MG63 (cell line): ENCODE data around the gene ZFHX3. TPM values are rescaled to one million over a fixed set of nuclear protein-coding genes. Genes with fewer than 3 reads are reported as not detected.

ENCODE experiments used
- DNase-seq: peaks from one replicate; pipeline ENCODE4 v3.0.0-alpha.2; 2020
- H3K27me3 ChIP-seq: fragments of 250-450 bp; sonication (Bioruptor Pico); 2 replicates; pipeline ENCODE4 v1.5.1; 2020; ENCODE audit warnings: mild to moderate bottlenecking, moderate library complexity
- H3K36me3 ChIP-seq: fragments of 250-450 bp; sonication (Bioruptor Pico); 2 replicates; pipeline ENCODE4 v1.5.1; 2020; ENCODE audit warnings: mild to moderate bottlenecking, moderate library complexity
- H3K4me3 ChIP-seq: fragments of 250-450 bp; sonication (Bioruptor Pico); 2 replicates; pipeline ENCODE4 v1.5.1; 2020; ENCODE audit warnings: mild to moderate bottlenecking, moderate library complexity
- H3K9me3 ChIP-seq: fragments of 250-450 bp; sonication (Bioruptor Pico); 2 replicates; pipeline ENCODE4 v1.5.1; 2020; ENCODE audit warnings: mild to moderate bottlenecking, moderate library complexity
- total RNA-seq: library from RNA; depleted of rRNA; stranded (reverse); fragments of >200 nt; shearing (Covaris generic); gene quantifications from 2 replicates; pipeline ENCODE4 v1.2.3, GENCODE V29; 2014; ENCODE audit warnings: low replicate concordance

ZFHX3 gene
- total RNA-seq, 1 experiment from 2014 or later = 0.89 TPM

GRCh38 chr16:73071131-73071940 is 23.4 kb upstream of the ZFHX3 start:
- H3K9me3 ChIP-seq = no peaks in the 10 kb centered on the region
- H3K4me3 ChIP-seq = no peak overlapping the region
- no peak for DNase-seq
- H3K36me3 ChIP-seq = no peaks in the 10 kb centered on the region
- H3K27me3 ChIP-seq = no peaks in the 10 kb centered on the region

GRCh38 chr16:73069581-73070262 is 21.8 kb upstream of the ZFHX3 start:
- Histone ChIP-seq H3K4me3 (no peak overlapping the region), H3K36me3 (no peaks in the 10 kb centered on the region), H3K27me3 (no peaks in the 10 kb centered on the region), H3K9me3 (no peaks in the 10 kb centered on the region)
- no peak for DNase-seq

GRCh38 chr16:73068541-73069401 is 20.8 kb upstream of the ZFHX3 start:
- Histone ChIP-seq H3K36me3 (no peaks in the 10 kb centered on the region), H3K4me3 (no peak overlapping the region), H3K9me3 (no peaks in the 10 kb centered on the region), H3K27me3 (no peaks in the 10 kb centered on the region)
- DNase-seq = peak; percentile 84

GRCh38 chr16:73067671-73068540 is 20.0 kb upstream of the ZFHX3 start:
- Histone ChIP-seq H3K36me3 (no peaks in the 10 kb centered on the region), H3K9me3 (no peaks in the 10 kb centered on the region), H3K4me3 (no peak overlapping the region), H3K27me3 (no peaks in the 10 kb centered on the region)
- DNase-seq = no peak

DNA sequence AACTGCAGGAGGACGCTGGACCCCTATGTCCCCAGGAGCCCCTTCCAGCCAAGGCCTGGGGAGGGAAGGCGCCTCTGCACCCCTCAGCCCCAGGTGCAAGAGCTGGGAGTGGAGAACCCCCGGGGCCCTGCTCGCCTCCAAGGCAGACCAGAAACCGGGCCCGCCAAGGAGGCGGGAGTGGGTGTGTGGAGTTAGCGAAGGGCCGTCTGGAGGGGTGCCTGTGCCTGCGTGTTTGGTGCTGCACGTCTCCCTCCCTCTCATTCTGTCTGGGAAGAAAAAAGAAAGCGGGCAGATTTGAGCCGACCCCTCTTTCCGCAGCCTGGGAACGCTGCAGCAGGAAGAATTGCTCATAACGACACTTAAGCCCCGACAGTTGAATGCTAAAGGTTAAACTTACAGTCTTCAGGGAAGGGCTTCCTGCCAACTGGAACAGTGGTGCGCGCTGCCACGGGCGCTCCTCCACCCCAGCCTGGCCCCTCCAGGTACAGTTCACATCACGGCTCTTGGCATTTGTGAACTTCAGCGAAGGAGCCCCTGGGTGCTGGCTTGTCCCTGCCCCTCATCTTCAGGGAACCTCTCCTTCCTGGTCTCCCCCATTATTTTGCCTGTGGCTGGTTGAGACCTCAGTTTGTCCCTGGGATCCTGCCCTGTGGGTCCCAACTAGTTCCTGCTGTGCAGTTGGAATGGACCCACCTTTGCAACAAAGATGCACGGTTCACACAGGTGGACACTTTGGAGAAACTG is 19.2 kb upstream of the ZFHX3 start:
- DNase-seq = no peak

GRCh38 chr16:73066331-73066926 is 18.5 kb upstream of the ZFHX3 start:
- no peaks in the 10 kb centered on the region for H3K27me3 ChIP-seq
- DNase-seq = no peak
- no peaks in the 10 kb centered on the region for H3K9me3 ChIP-seq
- no peaks in the 10 kb centered on the region for H3K36me3 ChIP-seq
- no peak overlapping the region for H3K4me3 ChIP-seq

More for the DNA sequence above, 19.2 kb upstream of the ZFHX3 start:
- H3K36me3 ChIP-seq = no peaks in the 10 kb centered on the region
- no peak overlapping the region for H3K4me3 ChIP-seq
- H3K9me3 ChIP-seq = no peaks in the 10 kb centered on the region
- no peaks in the 10 kb centered on the region for H3K27me3 ChIP-seq

DNA sequence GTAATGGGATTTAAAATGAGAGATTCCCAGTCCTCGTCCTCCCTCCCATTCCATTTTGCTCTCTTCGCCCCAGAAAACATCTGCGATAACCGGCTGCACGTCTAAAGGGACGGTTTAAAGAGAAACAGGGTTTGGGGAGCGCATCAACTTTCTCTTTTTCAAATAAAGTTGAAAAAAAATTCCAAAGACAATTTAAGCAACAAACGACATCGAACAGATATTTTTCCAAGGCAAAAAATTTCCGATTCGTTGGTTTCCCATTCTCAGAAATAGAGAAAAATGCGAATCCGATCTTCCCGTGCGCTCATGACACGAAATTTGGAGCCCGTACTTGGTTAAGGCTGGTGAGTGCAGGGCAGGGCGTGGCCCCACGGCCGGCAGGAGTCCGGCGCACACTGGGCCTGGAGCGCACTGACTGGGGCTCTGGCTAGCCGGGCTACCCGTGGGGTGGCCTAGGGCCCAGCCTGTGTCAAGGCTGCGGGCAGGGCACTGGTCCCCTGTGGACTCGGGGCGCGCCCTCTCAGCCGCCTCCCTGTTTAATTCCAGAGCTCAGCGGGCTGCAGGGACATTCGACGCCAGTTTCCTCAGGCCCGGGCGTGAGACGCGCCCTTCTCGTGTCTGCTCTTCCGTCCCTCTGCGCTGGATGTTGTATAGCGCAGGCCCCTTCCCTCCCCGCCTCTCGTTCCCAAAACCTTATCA is 17.9 kb upstream of the ZFHX3 start:
- peak; percentile 41 for DNase-seq
- Histone ChIP-seq H3K9me3 (no peaks in the 10 kb centered on the region), H3K4me3 (no peak overlapping the region)

GRCh38 chr16:73064994-73065545 is 17.1 kb upstream of the ZFHX3 start:
- H3K36me3 ChIP-seq = no peaks in the 10 kb centered on the region
- peak overlapping the region; percentile 28 for H3K4me3 ChIP-seq
- no peaks in the 10 kb centered on the region for H3K9me3 ChIP-seq
- H3K27me3 ChIP-seq = no peaks in the 10 kb centered on the region
- DNase-seq = no peak

More for the DNA sequence above, 17.9 kb upstream of the ZFHX3 start:
- Histone ChIP-seq H3K27me3 (no peaks in the 10 kb centered on the region), H3K36me3 (no peaks in the 10 kb centered on the region)

- Histone ChIP-seq H3K27me3 (no peaks in the 10 kb centered on the region), H3K4me3 (peak overlapping the region; percentile 28), H3K36me3 (no peaks in the 10 kb centered on the region), H3K9me3 (no peaks in the 10 kb centered on the region)
- DNase-seq = peak; percentile 72
Observed at GRCh38 chr16:73064212-73064993, 16.5 kb upstream of the ZFHX3 start.

DNA sequence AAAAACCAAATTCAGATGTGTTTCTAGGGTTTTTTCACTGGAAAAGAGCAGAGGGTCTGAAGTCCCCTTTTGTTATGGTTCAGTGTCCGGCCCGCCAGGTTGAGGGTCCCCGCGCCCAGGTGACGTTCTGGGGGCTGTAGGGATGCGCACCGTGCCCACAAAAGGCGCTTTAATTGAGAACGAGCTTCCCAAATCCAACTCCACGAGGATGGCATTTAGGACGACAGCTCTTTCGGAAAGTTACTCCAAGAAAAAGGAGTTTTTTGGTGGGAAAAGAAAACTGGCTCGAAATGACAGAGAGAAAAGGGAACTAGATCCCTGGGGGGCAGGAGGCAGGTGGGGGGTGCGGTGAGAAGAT is 15.9 kb upstream of the ZFHX3 start:
- no peaks in the 10 kb centered on the region for H3K9me3 ChIP-seq
- H3K36me3 ChIP-seq = no peaks in the 10 kb centered on the region
- H3K4me3 ChIP-seq = no peak overlapping the region; the same call in 1 of the 2 replicates
- DNase-seq = no peak
- H3K27me3 ChIP-seq = no peaks in the 10 kb centered on the region

DNA sequence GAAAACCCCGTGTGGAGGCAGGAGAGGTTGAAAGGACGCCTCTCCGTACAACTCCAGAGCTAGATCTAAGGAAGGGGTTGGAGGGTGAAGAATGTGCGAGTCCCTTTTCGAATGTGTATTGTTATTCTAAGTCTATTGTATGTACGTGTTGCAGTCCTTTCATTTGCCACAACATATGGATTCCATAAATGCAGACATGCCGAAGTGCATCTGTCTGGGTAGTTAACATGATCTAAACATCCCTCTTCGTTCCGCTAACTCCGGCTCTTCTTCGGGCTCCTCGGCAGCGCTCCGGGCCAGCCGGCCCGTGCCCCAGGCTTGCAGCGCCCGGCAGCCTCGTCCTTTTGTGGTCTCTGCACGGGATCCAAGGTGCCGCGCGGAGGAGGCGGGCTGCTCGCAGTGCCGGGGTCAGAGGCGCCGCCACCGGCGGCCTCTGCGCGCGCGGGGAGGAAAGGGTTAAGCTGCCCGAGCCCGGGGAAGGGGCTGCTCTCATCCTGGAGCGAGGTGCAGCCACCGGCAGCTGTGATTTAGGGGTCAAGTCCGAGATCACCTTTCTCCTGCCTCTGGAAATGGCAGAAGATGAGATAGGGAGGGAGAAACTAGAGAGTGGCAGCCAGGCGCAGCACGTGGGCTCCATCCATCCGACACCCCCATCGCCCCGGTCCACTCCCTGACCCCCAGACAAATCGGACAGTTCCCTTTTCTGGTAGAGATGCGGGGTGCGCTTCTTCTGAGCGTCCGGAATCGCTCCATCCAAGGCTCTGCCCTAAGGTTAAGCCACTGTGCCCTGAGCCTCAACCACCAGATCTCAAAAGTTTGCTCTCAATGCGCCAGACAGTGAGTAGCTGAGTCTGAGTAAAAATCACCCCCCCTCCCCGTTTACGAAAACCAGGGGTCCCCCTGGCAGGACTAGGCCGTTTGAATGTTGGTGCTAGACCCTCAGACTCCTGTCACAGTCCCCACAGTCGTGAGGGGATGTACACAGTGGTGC is 15.1 kb upstream of the ZFHX3 start:
- peak; percentile 34 for DNase-seq
- no peaks in the 10 kb centered on the region for H3K36me3 ChIP-seq
- H3K9me3 ChIP-seq = no peaks in the 10 kb centered on the region
- H3K4me3 ChIP-seq = peak overlapping the region; percentile 18; the same call in 1 of the 2 replicates
- no peaks in the 10 kb centered on the region for H3K27me3 ChIP-seq

DNA sequence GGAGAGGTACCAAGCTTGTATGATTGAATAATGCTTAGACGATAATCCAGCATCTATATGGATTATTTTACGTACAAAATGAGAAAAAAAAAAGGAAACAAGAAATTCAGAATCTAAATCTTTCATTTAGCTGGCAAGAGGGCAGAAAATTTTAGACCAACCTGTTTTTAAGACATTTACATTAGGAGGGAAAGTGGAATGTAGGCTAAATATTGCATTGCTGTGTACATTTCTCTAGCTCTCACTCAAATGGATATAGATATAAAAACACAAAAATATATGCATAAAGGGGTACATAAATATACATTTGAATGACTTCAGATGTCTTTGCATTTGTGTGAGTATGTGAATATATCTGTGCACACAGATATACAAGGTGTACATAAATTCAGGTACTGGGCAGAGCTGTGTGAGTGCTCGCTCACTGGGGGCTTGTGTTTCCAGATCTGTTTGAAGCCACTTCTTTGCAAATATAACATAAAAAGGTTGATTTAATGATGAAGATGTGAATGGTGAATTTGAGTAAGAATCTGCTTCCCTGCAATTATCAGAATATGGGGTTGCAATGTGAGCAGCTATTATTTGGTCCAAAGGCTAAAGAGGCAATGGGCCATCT is 14.2 kb upstream of the ZFHX3 start:
- Histone ChIP-seq H3K4me3 (no peak overlapping the region), H3K36me3 (no peaks in the 10 kb centered on the region), H3K9me3 (no peaks in the 10 kb centered on the region), H3K27me3 (no peaks in the 10 kb centered on the region)
- no peak for DNase-seq
